ENCODE results near the gene AMPH. TPM values are rescaled to one million over a fixed set of nuclear protein-coding genes. Genes with fewer than 3 reads are reported as not detected.

AMPH gene
- total RNA-seq, 6 experiments from 2014 or later, result 4.5 to 6.2 (median 5.8) TPM

GRCh38 chr7:38463277-38464225, 167.6 kb downstream of the AMPH start:
- Mint-ChIP-seq H3K4me1 (ENCODE audit: low read depth) (peaks cover 10% of the 10 kb centered on the region; the same call in 1 of the 2 replicates), H3K27me3 (ENCODE audit: insufficient read depth) (no peaks in the 10 kb centered on the region), H3K9me3 (no peaks in the 10 kb centered on the region), H3K4me3 (peak overlapping the region; percentile 61; the same call in 1 of the 2 replicates), H3K36me3 (ENCODE audit: low read depth) (no peaks in the 10 kb centered on the region), H3K27ac (no peak overlapping the region)
- no peak for TF ChIP-seq CTCF (IDR thresholded peaks at IDR 0.05)
- no peak for DNase-seq

- H3K27me3 Mint-ChIP-seq (ENCODE audit: insufficient read depth), result no peaks in the 10 kb centered on the region
- TF ChIP-seq CTCF (IDR thresholded peaks at IDR 0.05), result no peak
Observed at GRCh38 chr7:38462819-38463218, 168.4 kb downstream of the AMPH start.

GRCh38 chr7:38461887-38462286, 169.3 kb downstream of the AMPH start:
- no peaks in the 10 kb centered on the region for H3K27me3 Mint-ChIP-seq (ENCODE audit: insufficient read depth)
- no peaks in the 10 kb centered on the region for H3K9me3 Mint-ChIP-seq
- peaks cover 10% of the 10 kb centered on the region; the same call in 1 of the 2 replicates for H3K4me1 Mint-ChIP-seq (ENCODE audit: low read depth)
- no peak for DNase-seq
- no peaks in the 10 kb centered on the region for H3K36me3 Mint-ChIP-seq (ENCODE audit: low read depth)
- TF ChIP-seq CTCF (IDR thresholded peaks at IDR 0.05), result no peak
- no peak overlapping the region for H3K27ac Mint-ChIP-seq
- H3K4me3 Mint-ChIP-seq, result no peak overlapping the region

More at GRCh38 chr7:38462819-38463218, 168.4 kb downstream of the AMPH start:
- DNase-seq, result no peak
- no peak overlapping the region for H3K27ac Mint-ChIP-seq
- no peaks in the 10 kb centered on the region for H3K9me3 Mint-ChIP-seq
- H3K4me1 Mint-ChIP-seq (ENCODE audit: low read depth), result peaks cover 10% of the 10 kb centered on the region; the same call in 1 of the 2 replicates
- H3K36me3 Mint-ChIP-seq (ENCODE audit: low read depth), result no peaks in the 10 kb centered on the region
- H3K4me3 Mint-ChIP-seq, result no peak overlapping the region

- no peak for DNase-seq
- H3K4me1 Mint-ChIP-seq (ENCODE audit: low read depth), result peaks cover 26% of the 10 kb centered on the region
- H3K36me3 Mint-ChIP-seq (ENCODE audit: low read depth), result no peaks in the 10 kb centered on the region
- no peak overlapping the region for H3K27ac Mint-ChIP-seq
- no peak overlapping the region for H3K4me3 Mint-ChIP-seq
- TF ChIP-seq CTCF (IDR thresholded peaks at IDR 0.05), result no peak
- H3K9me3 Mint-ChIP-seq, result no peaks in the 10 kb centered on the region; the same call in 1 of the 2 replicates
- no peaks in the 10 kb centered on the region for H3K27me3 Mint-ChIP-seq (ENCODE audit: insufficient read depth)
Observed at GRCh38 chr7:38453826-38454225, 177.3 kb downstream of the AMPH start.

GRCh38 chr7:38453168-38453567, 178.0 kb downstream of the AMPH start:
- TF ChIP-seq CTCF (IDR thresholded peaks at IDR 0.05), result no peak
- Mint-ChIP-seq H3K36me3 (ENCODE audit: low read depth) (no peaks in the 10 kb centered on the region), H3K9me3 (no peaks in the 10 kb centered on the region; the same call in 1 of the 2 replicates), H3K27me3 (ENCODE audit: insufficient read depth) (no peaks in the 10 kb centered on the region), H3K4me3 (no peak overlapping the region), H3K27ac (no peak overlapping the region), H3K4me1 (ENCODE audit: low read depth) (peaks cover 31% of the 10 kb centered on the region)
- no peak for DNase-seq

All from HFFc6 (cell line).